ENCODE data around the gene CBLN3.
A peak's percentile ranks its signal among the peaks of the same experiment; 100 is the strongest.
"Not testable (repeated sequence)": the region's sequence is repeated elsewhere in the genome, so short reads cannot be mapped to it uniquely, and the experiment has no call there.

CBLN3 gene

GRCh38 chr14:24429395-24430142 is at the start of gene CBLN3, which contains the start of gene KHNYN:
Gene CBLN3 (minus strand): TSS chr14:24429668. CDS start chr14:24429054, 614 bp downstream.
Gene KHNYN (plus strand): TSS chr14:24429954. CDS start chr14:24430731, 777 bp downstream.
- FAIRE-seq, result no peak

GRCh38 chr14:24475261-24475660 is 45.8 kb upstream of the CBLN3 start:
- FAIRE-seq, result no peak

GRCh38 chr14:24473211-24473610 is 43.7 kb upstream of the CBLN3 start:
- FAIRE-seq, result no peak

GRCh38 chr14:24470450-24470849 is 41.0 kb upstream of the CBLN3 start:
- not testable (repeated sequence) for FAIRE-seq

GRCh38 chr14:24465805-24466204 is 36.3 kb upstream of the CBLN3 start:
- FAIRE-seq, result no peak

DNA sequence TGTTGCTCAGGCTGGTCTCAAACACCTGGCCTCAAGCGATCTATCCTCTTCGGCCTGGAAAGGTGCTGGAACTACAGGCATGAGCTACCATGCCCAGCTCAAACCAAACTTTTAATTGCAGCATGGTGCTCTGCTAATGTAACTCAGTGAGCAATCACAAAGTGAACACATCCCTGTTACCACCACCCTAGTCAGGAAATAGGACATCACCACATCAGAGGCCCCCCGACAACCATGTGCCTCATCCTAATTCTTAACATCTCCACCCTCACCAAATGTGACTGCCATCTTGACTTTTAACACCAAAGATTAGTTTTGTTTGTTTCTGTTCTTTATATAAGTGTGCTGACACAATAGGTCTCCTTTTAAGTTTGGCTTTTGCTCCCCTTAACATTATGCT is 35.9 kb upstream of the CBLN3 start:
- no peak for FAIRE-seq

GRCh38 chr14:24463884-24464785 is 34.7 kb upstream of the CBLN3 start:
- no peak for FAIRE-seq

GRCh38 chr14:24463017-24463883 is 33.8 kb upstream of the CBLN3 start:
- no peak for FAIRE-seq

DNA sequence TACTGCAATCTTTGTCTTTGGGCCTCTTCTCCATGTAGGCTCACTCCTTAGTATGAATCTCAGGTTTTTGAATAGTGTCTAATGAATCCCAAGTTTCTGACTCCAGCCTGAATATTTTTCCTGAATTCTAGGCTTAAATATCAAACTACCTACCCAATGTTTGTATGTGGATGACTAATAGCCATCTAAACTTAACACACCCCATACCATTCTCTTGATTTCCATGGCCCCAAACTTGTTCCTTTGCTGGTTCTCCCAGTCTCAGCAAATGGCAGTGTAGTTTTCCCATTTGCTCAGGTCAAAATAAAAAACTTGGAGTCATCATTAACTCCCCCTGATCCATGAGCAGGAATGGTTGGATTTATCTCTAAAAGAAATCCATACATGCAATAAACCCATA is 31.9 kb upstream of the CBLN3 start:
- FAIRE-seq, result no peak

- no peak for FAIRE-seq
Observed at GRCh38 chr14:24459331-24459730, 29.9 kb upstream of the CBLN3 start.

DNA sequence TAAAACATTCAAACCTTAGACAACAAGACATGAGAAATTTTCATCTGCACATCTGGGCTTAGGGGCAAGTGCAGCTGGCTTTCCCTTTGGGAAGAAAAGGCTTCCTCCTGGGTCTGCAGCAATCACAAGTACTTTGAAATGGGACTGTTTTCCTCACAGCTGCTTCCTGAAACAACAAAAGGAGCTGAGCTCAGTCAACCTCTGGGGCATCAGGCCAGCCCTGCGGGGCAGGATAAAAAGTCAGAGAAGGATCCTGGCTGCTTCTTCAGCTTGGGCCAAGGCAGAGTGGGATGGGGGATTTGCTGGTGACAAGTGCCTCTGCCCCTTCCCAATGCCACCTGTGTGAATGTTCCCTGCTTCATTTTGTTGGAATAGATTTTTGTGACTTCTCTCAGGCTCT is 29.3 kb upstream of the CBLN3 start:
- FAIRE-seq, result no peak

GRCh38 chr14:24456980-24457379 is 27.5 kb upstream of the CBLN3 start:
- FAIRE-seq, result no peak

- not testable (repeated sequence) for FAIRE-seq
Observed at GRCh38 chr14:24450828-24451227, 21.4 kb upstream of the CBLN3 start.

DNA sequence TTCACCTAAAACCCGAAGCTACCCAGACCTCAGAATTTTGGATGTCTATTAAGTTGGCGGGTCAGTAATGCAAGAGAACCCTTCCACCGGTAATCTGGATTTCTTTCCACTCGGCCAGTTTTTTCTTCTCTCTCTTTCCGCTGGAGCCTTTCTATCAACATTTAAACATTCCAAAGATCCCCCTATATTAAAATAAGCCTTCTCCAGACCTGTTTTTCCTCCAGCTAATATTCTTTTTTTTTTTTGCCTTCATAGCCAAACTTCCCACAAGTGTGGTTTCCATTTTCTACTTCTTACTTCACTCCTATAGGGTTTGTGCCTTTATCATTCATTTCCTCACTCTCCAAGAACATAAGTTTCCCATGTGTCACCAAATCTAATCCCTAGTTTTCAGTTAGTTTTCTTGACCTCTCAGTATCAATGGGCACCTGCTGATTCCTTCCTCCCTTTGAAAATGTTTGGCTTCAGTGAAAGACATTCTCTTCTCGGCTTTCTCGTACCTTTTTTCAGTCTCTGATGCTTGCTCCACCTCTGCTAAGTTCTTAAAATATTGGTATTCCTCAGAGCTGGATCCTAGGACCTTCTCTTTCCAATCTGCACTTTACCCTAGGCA is 13.7 kb upstream of the CBLN3 start:
- no peak for FAIRE-seq

DNA sequence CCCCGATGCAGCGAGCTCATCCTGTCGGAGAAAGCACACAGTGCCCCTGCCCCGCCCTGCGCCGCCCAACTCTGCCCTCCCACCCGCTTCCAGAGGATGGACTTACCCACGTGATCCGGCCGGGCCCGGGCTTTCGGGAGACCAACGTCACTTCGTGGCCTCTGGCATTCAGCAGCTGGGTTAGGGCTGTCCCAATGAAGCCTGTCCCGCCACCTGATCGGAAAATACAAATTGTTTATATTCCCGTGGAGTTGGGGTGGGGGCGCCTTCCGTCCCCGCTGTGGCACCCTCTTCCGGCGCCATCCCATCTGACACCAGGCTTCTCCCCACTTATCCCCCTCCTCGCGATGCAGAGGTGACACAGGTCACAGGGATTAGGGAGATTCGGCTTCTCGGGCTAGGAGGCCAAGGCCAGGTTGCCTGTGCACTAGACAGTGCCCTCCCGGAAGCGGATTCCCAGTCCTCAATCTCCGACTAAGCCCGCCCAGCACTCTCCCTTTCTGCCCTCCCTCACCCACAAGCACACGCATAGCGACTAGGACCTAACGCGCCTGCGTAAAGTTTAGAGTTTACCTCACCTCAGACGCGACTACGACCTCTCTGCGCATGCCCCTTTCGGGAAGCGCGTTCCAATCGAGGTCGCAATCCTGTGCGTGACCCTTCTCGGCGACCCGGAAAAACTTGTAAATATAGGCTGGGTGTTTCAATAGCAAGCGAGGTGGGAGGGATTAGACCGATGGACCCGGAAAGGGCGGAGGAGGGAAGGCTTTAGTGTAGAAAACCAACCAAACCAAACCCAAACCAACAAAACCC is 13.0 kb upstream of the CBLN3 start, which contains the start of gene SDR39U1:
SDR39U1 (minus strand) TSS at position 537 of the 813 bp plus-strand sequence; CDS start at position 530, 7 bp downstream.
- FAIRE-seq, result peak; percentile 98

- no peak for FAIRE-seq
Observed at GRCh38 chr14:24441904-24442239, 12.4 kb upstream of the CBLN3 start.

GRCh38 chr14:24441485-24441884 is 12.0 kb upstream of the CBLN3 start:
- FAIRE-seq, result no peak

GRCh38 chr14:24440606-24441399 is 11.3 kb upstream of the CBLN3 start:
- FAIRE-seq, result no peak

DNA sequence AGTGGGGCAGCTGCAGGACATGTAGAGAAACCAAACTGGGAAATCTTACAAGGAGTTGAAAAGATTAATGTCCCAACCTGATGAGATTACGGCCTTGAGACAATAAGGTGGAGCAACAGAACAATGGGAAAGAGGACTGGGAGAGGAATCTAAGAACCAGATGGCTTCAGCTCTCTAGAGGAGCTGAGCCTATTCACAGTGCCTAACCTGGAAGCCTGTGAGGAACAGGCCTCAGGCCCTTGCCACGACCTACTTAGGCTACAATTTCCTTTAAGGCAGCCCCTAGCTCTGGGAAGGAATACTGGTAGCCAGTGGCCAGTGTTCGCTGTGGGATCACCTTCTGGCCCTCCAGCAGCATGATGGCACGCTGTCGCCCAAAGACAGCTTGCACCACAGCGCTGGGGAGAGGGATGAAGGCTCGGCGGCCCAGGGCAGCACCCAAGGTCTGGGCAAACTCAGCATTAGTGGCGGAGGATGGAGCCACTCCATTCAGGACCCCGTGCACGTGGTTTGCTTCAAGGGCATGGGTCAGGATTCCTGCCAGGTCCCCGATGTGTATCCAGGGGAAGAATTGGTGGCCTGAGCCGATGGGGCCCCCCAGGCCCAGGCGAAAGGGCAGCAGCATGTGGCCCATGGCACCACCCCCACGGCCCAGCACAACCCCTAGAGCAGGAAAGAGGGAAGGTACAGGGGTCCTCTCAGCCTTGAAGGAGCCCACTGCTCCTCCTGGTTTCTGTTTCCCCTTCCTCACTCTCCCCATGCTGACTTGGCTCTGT is 10.6 kb upstream of the CBLN3 start:
- no peak for FAIRE-seq

DNA sequence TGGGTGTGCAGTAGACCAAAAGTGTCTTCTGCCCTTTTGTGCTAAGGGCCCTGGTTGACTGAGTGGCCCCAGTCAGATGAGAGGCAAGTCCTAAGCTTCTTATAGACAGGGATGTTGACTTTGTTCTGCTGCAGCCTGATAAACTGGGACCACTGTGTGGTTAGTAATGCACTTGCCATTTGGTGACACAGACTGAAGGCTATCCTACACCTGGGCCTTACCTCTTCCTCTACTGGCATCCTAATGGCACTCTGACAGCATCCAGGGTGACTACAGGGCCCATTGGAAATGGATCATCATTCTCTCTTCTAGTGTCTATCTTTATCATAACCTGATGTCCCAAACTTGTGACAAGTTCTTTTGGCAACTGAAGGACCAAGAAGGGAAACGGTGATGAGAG is 9.8 kb upstream of the CBLN3 start:
- no peak for FAIRE-seq
